WTC11 (cell line): ENCODE measurements around the gene ZNRF2. TPM values are rescaled to one million over a fixed set of nuclear protein-coding genes. Genes with fewer than 3 reads are reported as not detected.

ENCODE experiments used
- ATAC-seq: fragments of 200-7000 bp; cut with Tn5 transposase; 2 replicates; pipeline ENCODE4 v1.10.0; 2021; ENCODE audit warnings: mild to moderate bottlenecking, moderate library complexity
- CTCF ChIA-PET: fragments of 300-600 bp; sonication (Branson Sonifier 250); formaldehyde crosslinking; loops from one replicate; lab custom pipeline; 2021; ENCODE audit warnings: antibody characterized with exemption; lab: Charles Lee
- POLR2A ChIA-PET: fragments of 350-600 bp; sonication (Branson Sonifier 250); formaldehyde crosslinking; loops from one replicate; lab custom pipeline; 2021; ENCODE audit warnings: antibody characterized with exemption; lab: Charles Lee
- DNase-seq: peaks from one replicate; pipeline ENCODE4 v3.0.0; 2021; ENCODE audit warnings: low spot score
- H3K27ac Mint-ChIP-seq: 2 replicates; pipeline ENCODE4 v1.8.0; 2021; ENCODE audit warnings: mixed read lengths
- H3K27me3 Mint-ChIP-seq: 2 replicates; pipeline ENCODE4 v1.8.0; 2021; ENCODE audit warnings: low read depth, mild to moderate bottlenecking, moderate library complexity, mixed read lengths
- H3K36me3 Mint-ChIP-seq: 2 replicates; pipeline ENCODE4 v1.8.0; 2021; ENCODE audit warnings: mixed read lengths
- H3K4me1 Mint-ChIP-seq: 2 replicates; pipeline ENCODE4 v1.8.0; 2022; ENCODE audit warnings: mixed read lengths
- H3K4me3 Mint-ChIP-seq: 2 replicates; pipeline ENCODE4 v1.8.0; 2021; ENCODE audit warnings: mild to moderate bottlenecking, moderate library complexity, mixed read lengths
- H3K9me3 Mint-ChIP-seq: 2 replicates; pipeline ENCODE4 v1.8.0; 2021; ENCODE audit warnings: mixed read lengths
- ATF3 ChIP-seq: sonication (generic); formaldehyde crosslinking; conservative IDR thresholded peaks from 2 replicates; pipeline ENCODE4 v1.8.1; 2022; ENCODE audit warnings: mild to moderate bottlenecking, missing genetic modification reagents
- E2F4 ChIP-seq: sonication (generic); formaldehyde crosslinking; IDR thresholded peaks from 2 replicates; pipeline ENCODE4 v1.8.1; 2022; ENCODE audit warnings: low read depth, mild to moderate bottlenecking, moderate library complexity, missing genetic modification reagents, borderline replicate concordance
- GABPB1 ChIP-seq: sonication (generic); formaldehyde crosslinking; IDR thresholded peaks from 2 replicates; pipeline ENCODE4 v1.8.1; 2023; ENCODE audit warnings: mild to moderate bottlenecking, missing genetic modification reagents
- JUN ChIP-seq: sonication (generic); formaldehyde crosslinking; IDR thresholded peaks from 2 replicates; pipeline ENCODE4 v1.8.0; 2023; ENCODE audit warnings: mild to moderate bottlenecking, missing genetic modification reagents
- KAT7 ChIP-seq: sonication (generic); formaldehyde crosslinking; IDR thresholded peaks from 2 replicates; pipeline ENCODE4 v1.8.1; 2023; ENCODE audit warnings: missing genetic modification reagents, mild to moderate bottlenecking, borderline replicate concordance
- NR2C2 ChIP-seq: sonication (generic); formaldehyde crosslinking; IDR thresholded peaks from 2 replicates; pipeline ENCODE4 v1.8.0; 2022; ENCODE audit warnings: mild to moderate bottlenecking, missing genetic modification reagents
- PRDM15 ChIP-seq: sonication (generic); formaldehyde crosslinking; IDR thresholded peaks from 2 replicates; pipeline ENCODE4 v1.8.0; 2022; ENCODE audit warnings: missing genetic modification reagents
- RELA ChIP-seq: sonication (generic); formaldehyde crosslinking; IDR thresholded peaks from 2 replicates; pipeline ENCODE4 v1.8.1; 2022; ENCODE audit warnings: missing genetic modification reagents, mild to moderate bottlenecking, borderline replicate concordance
- RORB ChIP-seq: fragments of 250-450 bp; sonication (Bioruptor Pico); IDR thresholded peaks from 2 replicates; pipeline ENCODE4 v1.9.0; 2021; ENCODE audit warnings: mild to moderate bottlenecking
- SMAD3 ChIP-seq: sonication (generic); formaldehyde crosslinking; IDR thresholded peaks from 2 replicates; pipeline ENCODE4 v1.8.0; 2022; ENCODE audit warnings: missing genetic modification reagents, mild to moderate bottlenecking, borderline replicate concordance
- ZNF219 ChIP-seq: sonication (generic); formaldehyde crosslinking; IDR thresholded peaks from 2 replicates; pipeline ENCODE4 v1.8.0; 2023; ENCODE audit warnings: missing genetic modification reagents, mild to moderate bottlenecking, borderline replicate concordance
- ZNF232 ChIP-seq: sonication (generic); formaldehyde crosslinking; IDR thresholded peaks from 2 replicates; pipeline ENCODE4 v1.8.0; 2022; ENCODE audit warnings: mild to moderate bottlenecking, missing genetic modification reagents
- ZNF317 ChIP-seq: sonication (generic); formaldehyde crosslinking; IDR thresholded peaks from 2 replicates; pipeline ENCODE4 v1.8.1; 2023; ENCODE audit warnings: low read depth, mild to moderate bottlenecking, moderate library complexity, missing genetic modification reagents, borderline replicate concordance
- ZNF425 ChIP-seq: fragments of 250-450 bp; sonication (Bioruptor Pico); conservative IDR thresholded peaks from 2 replicates; pipeline ENCODE4 v1.9.0; 2021; ENCODE audit warnings: mild to moderate bottlenecking
- total RNA-seq: library from RNA; stranded (reverse); gene quantifications from 3 replicates; pipeline ENCODE4 v1.2.3, GENCODE V29; 2021
- TF ChIP-seq, protein P1 (sequence below): fragments of 250-450 bp; sonication (Bioruptor Pico); IDR thresholded peaks from 2 replicates; pipeline ENCODE4 v1.9.0; 2021; ENCODE audit warnings: mild to moderate bottlenecking, borderline replicate concordance
- TF ChIP-seq, protein P2 (sequence below): sonication (generic); formaldehyde crosslinking; IDR thresholded peaks from 2 replicates; pipeline ENCODE4 v1.8.1; 2023; ENCODE audit warnings: mild to moderate bottlenecking, moderate library complexity, missing genetic modification reagents
- TF ChIP-seq, protein P3 (sequence below): sonication (generic); formaldehyde crosslinking; IDR thresholded peaks from 2 replicates; pipeline ENCODE4 v1.8.0; 2023; ENCODE audit warnings: missing genetic modification reagents, mild to moderate bottlenecking, borderline replicate concordance

Gene ZNRF2
- total RNA-seq, 1 experiment from 2014 or later = 18.2 TPM

DNA sequence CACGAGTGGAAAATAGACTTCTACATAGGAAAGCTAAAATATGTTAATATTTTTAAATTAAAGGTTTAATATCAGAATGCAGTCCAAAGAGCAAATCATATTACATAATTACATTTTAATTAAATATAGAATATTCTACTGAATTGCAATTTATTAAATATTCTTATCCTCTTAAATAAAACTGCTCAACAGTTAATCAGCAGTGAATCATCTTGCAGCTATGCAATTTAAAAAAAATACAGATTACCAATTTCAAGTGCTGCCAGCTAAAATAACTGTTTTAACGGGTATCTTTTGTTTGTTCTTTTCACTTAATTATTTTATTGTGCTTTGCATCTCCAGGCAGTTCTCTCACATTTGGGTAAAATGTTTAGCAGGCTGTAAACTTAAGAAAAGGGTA, 82.2 kb downstream of the ZNRF2 start:
- no peak for TF ChIP-seq ATF3 (CRISPR knock-in tag)
- TF ChIP-seq, protein P1, sequence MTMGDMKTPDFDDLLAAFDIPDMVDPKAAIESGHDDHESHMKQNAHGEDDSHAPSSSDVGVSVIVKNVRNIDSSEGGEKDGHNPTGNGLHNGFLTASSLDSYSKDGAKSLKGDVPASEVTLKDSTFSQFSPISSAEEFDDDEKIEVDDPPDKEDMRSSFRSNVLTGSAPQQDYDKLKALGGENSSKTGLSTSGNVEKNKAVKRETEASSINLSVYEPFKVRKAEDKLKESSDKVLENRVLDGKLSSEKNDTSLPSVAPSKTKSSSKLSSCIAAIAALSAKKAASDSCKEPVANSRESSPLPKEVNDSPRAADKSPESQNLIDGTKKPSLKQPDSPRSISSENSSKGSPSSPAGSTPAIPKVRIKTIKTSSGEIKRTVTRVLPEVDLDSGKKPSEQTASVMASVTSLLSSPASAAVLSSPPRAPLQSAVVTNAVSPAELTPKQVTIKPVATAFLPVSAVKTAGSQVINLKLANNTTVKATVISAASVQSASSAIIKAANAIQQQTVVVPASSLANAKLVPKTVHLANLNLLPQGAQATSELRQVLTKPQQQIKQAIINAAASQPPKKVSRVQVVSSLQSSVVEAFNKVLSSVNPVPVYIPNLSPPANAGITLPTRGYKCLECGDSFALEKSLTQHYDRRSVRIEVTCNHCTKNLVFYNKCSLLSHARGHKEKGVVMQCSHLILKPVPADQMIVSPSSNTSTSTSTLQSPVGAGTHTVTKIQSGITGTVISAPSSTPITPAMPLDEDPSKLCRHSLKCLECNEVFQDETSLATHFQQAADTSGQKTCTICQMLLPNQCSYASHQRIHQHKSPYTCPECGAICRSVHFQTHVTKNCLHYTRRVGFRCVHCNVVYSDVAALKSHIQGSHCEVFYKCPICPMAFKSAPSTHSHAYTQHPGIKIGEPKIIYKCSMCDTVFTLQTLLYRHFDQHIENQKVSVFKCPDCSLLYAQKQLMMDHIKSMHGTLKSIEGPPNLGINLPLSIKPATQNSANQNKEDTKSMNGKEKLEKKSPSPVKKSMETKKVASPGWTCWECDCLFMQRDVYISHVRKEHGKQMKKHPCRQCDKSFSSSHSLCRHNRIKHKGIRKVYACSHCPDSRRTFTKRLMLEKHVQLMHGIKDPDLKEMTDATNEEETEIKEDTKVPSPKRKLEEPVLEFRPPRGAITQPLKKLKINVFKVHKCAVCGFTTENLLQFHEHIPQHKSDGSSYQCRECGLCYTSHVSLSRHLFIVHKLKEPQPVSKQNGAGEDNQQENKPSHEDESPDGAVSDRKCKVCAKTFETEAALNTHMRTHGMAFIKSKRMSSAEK = no peak
- no peak for TF ChIP-seq E2F4 (CRISPR knock-in tag)
- no peak for TF ChIP-seq ZNF317 (CRISPR knock-in tag)
- no peak for TF ChIP-seq ZNF219 (CRISPR knock-in tag)
- no peak for TF ChIP-seq RORB (CRISPR knock-in tag)
- TF ChIP-seq ZNF232 (CRISPR knock-in tag) = no peak
- no peak for TF ChIP-seq KAT7 (CRISPR knock-in tag)
- TF ChIP-seq RELA (CRISPR knock-in tag) = no peak
- TF ChIP-seq GABPB1 (CRISPR knock-in tag) = no peak
- TF ChIP-seq SMAD3 = no peak
- TF ChIP-seq NR2C2 (CRISPR knock-in tag) = no peak
- Mint-ChIP-seq H3K4me1 (peaks cover 9% of the 10 kb centered on the region), H3K27me3 (no peaks in the 10 kb centered on the region), H3K27ac (no peak overlapping the region), H3K4me3 (no peak overlapping the region), H3K36me3 (peaks cover 3% of the 10 kb centered on the region; the same call in 1 of the 2 replicates), H3K9me3 (no peaks in the 10 kb centered on the region)
- ChIA-PET POLR2A (no interaction called here), CTCF (interaction anchor here (1.8 kb wide), 1 partner anchor 91 kb away, joined by 4 read pairs; no protein-coding TSS in a partner anchor)
- ATAC-seq = no peak
- no peak for DNase-seq

DNA sequence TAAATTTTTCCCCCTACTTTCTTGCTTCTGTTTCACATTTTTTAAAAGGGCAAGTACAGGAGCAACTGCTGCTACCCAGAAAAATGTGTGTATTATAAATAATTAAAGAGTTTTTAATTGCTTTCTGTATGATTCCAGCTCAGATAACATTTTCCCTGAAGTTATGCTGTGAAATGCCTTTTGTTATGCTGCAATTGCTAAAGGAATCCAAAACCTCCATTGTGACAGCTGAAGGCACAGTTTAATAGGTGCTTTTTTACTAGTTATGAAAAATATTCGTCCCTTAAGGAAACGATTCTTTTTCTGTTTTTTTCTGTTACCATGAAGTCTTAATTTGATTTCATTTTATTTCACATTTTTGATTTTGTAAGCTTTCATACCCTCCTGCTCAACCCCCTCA, 83.2 kb downstream of the ZNRF2 start:
- ATAC-seq (no peak), DNase-seq (no peak)
- ChIA-PET CTCF (interaction anchor here (1.8 kb wide), 1 partner anchor 92 kb away, joined by 4 read pairs; no protein-coding TSS in a partner anchor), POLR2A (no interaction called here)
- Mint-ChIP-seq H3K9me3 (no peaks in the 10 kb centered on the region), H3K4me3 (no peak overlapping the region), H3K4me1 (peaks cover 9% of the 10 kb centered on the region), H3K27me3 (no peaks in the 10 kb centered on the region), H3K36me3 (peaks cover 6% of the 10 kb centered on the region; the same call in 1 of the 2 replicates), H3K27ac (peak overlapping the region; percentile 26; the same call in 1 of the 2 replicates)
- TF ChIP-seq PRDM15 = no peak
- TF ChIP-seq ZNF425 (CRISPR knock-in tag) = no peak
- TF ChIP-seq, protein P2, sequence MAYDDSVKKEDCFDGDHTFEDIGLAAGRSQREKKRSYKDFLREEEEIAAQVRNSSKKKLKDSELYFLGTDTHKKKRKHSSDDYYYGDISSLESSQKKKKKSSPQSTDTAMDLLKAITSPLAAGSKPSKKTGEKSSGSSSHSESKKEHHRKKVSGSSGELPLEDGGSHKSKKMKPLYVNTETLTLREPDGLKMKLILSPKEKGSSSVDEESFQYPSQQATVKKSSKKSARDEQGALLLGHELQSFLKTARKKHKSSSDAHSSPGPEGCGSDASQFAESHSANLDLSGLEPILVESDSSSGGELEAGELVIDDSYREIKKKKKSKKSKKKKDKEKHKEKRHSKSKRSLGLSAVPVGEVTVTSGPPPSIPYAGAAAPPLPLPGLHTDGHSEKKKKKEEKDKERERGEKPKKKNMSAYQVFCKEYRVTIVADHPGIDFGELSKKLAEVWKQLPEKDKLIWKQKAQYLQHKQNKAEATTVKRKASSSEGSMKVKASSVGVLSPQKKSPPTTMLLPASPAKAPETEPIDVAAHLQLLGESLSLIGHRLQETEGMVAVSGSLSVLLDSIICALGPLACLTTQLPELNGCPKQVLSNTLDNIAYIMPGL (CRISPR knock-in tag) = no peak
- no peak for TF ChIP-seq JUN
- TF ChIP-seq, protein P3, sequence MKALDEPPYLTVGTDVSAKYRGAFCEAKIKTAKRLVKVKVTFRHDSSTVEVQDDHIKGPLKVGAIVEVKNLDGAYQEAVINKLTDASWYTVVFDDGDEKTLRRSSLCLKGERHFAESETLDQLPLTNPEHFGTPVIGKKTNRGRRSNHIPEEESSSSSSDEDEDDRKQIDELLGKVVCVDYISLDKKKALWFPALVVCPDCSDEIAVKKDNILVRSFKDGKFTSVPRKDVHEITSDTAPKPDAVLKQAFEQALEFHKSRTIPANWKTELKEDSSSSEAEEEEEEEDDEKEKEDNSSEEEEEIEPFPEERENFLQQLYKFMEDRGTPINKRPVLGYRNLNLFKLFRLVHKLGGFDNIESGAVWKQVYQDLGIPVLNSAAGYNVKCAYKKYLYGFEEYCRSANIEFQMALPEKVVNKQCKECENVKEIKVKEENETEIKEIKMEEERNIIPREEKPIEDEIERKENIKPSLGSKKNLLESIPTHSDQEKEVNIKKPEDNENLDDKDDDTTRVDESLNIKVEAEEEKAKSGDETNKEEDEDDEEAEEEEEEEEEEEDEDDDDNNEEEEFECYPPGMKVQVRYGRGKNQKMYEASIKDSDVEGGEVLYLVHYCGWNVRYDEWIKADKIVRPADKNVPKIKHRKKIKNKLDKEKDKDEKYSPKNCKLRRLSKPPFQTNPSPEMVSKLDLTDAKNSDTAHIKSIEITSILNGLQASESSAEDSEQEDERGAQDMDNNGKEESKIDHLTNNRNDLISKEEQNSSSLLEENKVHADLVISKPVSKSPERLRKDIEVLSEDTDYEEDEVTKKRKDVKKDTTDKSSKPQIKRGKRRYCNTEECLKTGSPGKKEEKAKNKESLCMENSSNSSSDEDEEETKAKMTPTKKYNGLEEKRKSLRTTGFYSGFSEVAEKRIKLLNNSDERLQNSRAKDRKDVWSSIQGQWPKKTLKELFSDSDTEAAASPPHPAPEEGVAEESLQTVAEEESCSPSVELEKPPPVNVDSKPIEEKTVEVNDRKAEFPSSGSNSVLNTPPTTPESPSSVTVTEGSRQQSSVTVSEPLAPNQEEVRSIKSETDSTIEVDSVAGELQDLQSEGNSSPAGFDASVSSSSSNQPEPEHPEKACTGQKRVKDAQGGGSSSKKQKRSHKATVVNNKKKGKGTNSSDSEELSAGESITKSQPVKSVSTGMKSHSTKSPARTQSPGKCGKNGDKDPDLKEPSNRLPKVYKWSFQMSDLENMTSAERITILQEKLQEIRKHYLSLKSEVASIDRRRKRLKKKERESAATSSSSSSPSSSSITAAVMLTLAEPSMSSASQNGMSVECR (CRISPR knock-in tag) = no peak
